ENCODE measurements around the gene CACNA2D3. TPM values are rescaled to one million over a fixed set of nuclear protein-coding genes. Genes with fewer than 3 reads are reported as not detected.

Gene CACNA2D3
- total and polyA plus RNA-seq, 4 donors = 0.06 to 0.37 (median 0.08) TPM; not detected in 1

GRCh38 chr3:54437271-54437670, 314.9 kb downstream of the CACNA2D3 start (continued):
- TF ChIP-seq REST (IDR thresholded peaks at IDR 0.05) = no peak
- no peak for TF ChIP-seq TAF1 (conservative IDR thresholded peaks at IDR 0.05)

GRCh38 chr3:54443561-54444161, 321.3 kb downstream of the CACNA2D3 start:
- no peaks in the 10 kb centered on the region for H3K27me3 ChIP-seq (ENCODE audit: control insufficient read depth in 4 of 4, insufficient read depth in 4 of 4, low read length in 3 of 4)
- no peaks in the 10 kb centered on the region for H3K36me3 ChIP-seq (ENCODE audit: control insufficient read depth in 4 of 4, insufficient read depth in 3 of 4, low read depth in 1 of 4, low read length in 3 of 4)
- WGBS = 45% methylated on average over 11 of the region's 11 CpGs
- TF ChIP-seq HNF4A (conservative IDR thresholded peaks at IDR 0.05) (peak; percentile 9 to 13), FOXA1 (IDR thresholded peaks at IDR 0.05) (no peak), REST (IDR thresholded peaks at IDR 0.05) (no peak), RXRA (IDR thresholded peaks at IDR 0.05) (no peak), HNF4G (IDR thresholded peaks at IDR 0.05) (no peak), MAX (IDR thresholded peaks at IDR 0.05) (no peak)
- no peak overlapping the region for H3K9ac ChIP-seq (ENCODE audit: low read depth in 1 of 2, low read length in 2 of 2)
- no peak overlapping the region for H3K4me3 ChIP-seq (ENCODE audit: low read depth in 1 of 3, low read length in 3 of 3)
- no peak for DNase-seq (ENCODE audit: low spot score)
- H3K4me1 ChIP-seq (ENCODE audit: control insufficient read depth in 4 of 4, insufficient read depth in 4 of 4, low read length in 3 of 4) = no peaks in the 10 kb centered on the region
- no peaks in the 10 kb centered on the region for H3K9me3 ChIP-seq (ENCODE audit: control insufficient read depth in 4 of 4, low read length in 3 of 4)
- no peak overlapping the region for H3K27ac ChIP-seq (ENCODE audit: low read depth in 1 of 2, low read length in 2 of 2)

GRCh38 chr3:54445630-54446029, 323.3 kb downstream of the CACNA2D3 start:
- Histone ChIP-seq H3K27me3 (ENCODE audit: control insufficient read depth in 4 of 4, insufficient read depth in 4 of 4, low read length in 3 of 4) (no peaks in the 10 kb centered on the region), H3K9ac (ENCODE audit: low read depth in 1 of 2, low read length in 2 of 2) (no peak overlapping the region), H3K4me3 (ENCODE audit: low read depth in 1 of 3, low read length in 3 of 3) (no peak overlapping the region), H3K4me1 (ENCODE audit: control insufficient read depth in 4 of 4, insufficient read depth in 4 of 4, low read length in 3 of 4) (no peaks in the 10 kb centered on the region), H3K27ac (ENCODE audit: low read depth in 1 of 2, low read length in 2 of 2) (no peak overlapping the region), H3K9me3 (ENCODE audit: control insufficient read depth in 4 of 4, low read length in 3 of 4) (no peaks in the 10 kb centered on the region), H3K36me3 (ENCODE audit: control insufficient read depth in 4 of 4, insufficient read depth in 3 of 4, low read depth in 1 of 4, low read length in 3 of 4) (no peaks in the 10 kb centered on the region)
- WGBS = 90% methylated on average over 1 of the region's 1 CpG
- DNase-seq (ENCODE audit: low spot score) = no peak
- no peak for TF ChIP-seq JUND (IDR thresholded peaks at IDR 0.05)
- TF ChIP-seq RXRA (IDR thresholded peaks at IDR 0.05) = no peak
- TF ChIP-seq CTCF (IDR thresholded peaks at IDR 0.05; ENCODE audit: low read depth, low read length, missing input control) = no peak
- no peak for TF ChIP-seq HNF4A (conservative IDR thresholded peaks at IDR 0.05)
- no peak for TF ChIP-seq FOXA1 (IDR thresholded peaks at IDR 0.05)
- TF ChIP-seq HNF4G (IDR thresholded peaks at IDR 0.05) = no peak
- TF ChIP-seq NR2F2 (IDR thresholded peaks at IDR 0.05) = no peak
- no peak for TF ChIP-seq RAD21 (IDR thresholded peaks at IDR 0.05)
- no peak for TF ChIP-seq REST (IDR thresholded peaks at IDR 0.05)
- TF ChIP-seq GABPA (IDR thresholded peaks at IDR 0.05 in 1 of 2, conservative IDR thresholded peaks at IDR 0.05 in 1 of 2) = no peak
- TF ChIP-seq YY1 (IDR thresholded peaks at IDR 0.05) = no peak
- no peak for TF ChIP-seq TAF1 (conservative IDR thresholded peaks at IDR 0.05)
- TF ChIP-seq SP1 (IDR thresholded peaks at IDR 0.05) = no peak
